HEK293 (cell line): Measurements from ENCODE around the gene ARPC5L.

Source experiments
- CTCF ChIA-PET: fragments of 350-600 bp; formaldehyde crosslinking; extraction: SDS; loops from one replicate; lab custom pipeline; 2021; ENCODE audit warnings: antibody characterized with exemption; lab: Yijun Ruan, JAX
- POLR2A ChIA-PET: fragments of 300-600 bp; formaldehyde crosslinking; extraction: SDS; loops from one replicate; lab custom pipeline; 2020; ENCODE audit warnings: antibody characterized with exemption, inconsistent platforms; lab: Yijun Ruan, JAX
- H3K27ac ChIP-seq: fragments of 200-500 bp; sonication (Bioruptor generic); 2 replicates; pipeline ENCODE4 v1.5.1; 2014; ENCODE audit warnings: low read depth, low read length, control low read depth, inconsistent platforms; ENCODE audit errors: extremely low read depth
- H3K36me3 ChIP-seq, 2 experiments: fragments of 200-500 bp in 1 of 2; sonication (Bioruptor generic) in 1 of 2; 1 replicate in 1 of 2; 2 replicates in 1 of 2; pipeline ENCODE4 v1.5.1; 2014 to 2017; ENCODE audit warnings: inconsistent platforms in 2 of 2, low read length in 2 of 2; ENCODE audit not compliant: control insufficient read depth in 2 of 2, insufficient read depth in 1 of 2
- H3K4me1 ChIP-seq: fragments of 200-500 bp; sonication (Bioruptor generic); 2 replicates; pipeline ENCODE4 v1.5.1; 2014; ENCODE audit warnings: mild to moderate bottlenecking, low read length, inconsistent platforms; ENCODE audit not compliant: control insufficient read depth, insufficient read depth
- H3K4me3 ChIP-seq: 2 replicates; pipeline ENCODE4 v1.5.1; 2011; ENCODE audit warnings: low read depth, mild to moderate bottlenecking, control low read depth, low read length, moderate library complexity
- H3K9me3 ChIP-seq: fragments of 200-500 bp; sonication (Bioruptor generic); 2 replicates; pipeline ENCODE4 v1.5.1; 2014; ENCODE audit warnings: low read depth, low read length, inconsistent platforms; ENCODE audit not compliant: control insufficient read depth, insufficient read depth
- EGR2 ChIP-seq: fragments of 450-650 bp; formaldehyde crosslinking; IDR thresholded peaks from 2 replicates; pipeline ENCODE4 v1.5.1; 2016; ENCODE audit warnings: low read depth, missing biosample characterization, missing genetic modification characterization
- KLF16 ChIP-seq: fragments of 450-650 bp; formaldehyde crosslinking; IDR thresholded peaks from 2 replicates; pipeline ENCODE4 v1.5.1; 2017; ENCODE audit warnings: missing biosample characterization, missing genetic modification characterization
- KLF9 ChIP-seq: fragments of 450-650 bp; formaldehyde crosslinking; IDR thresholded peaks from 2 replicates; pipeline ENCODE4 v1.5.1; 2016; ENCODE audit warnings: missing biosample characterization, missing genetic modification characterization, low read depth
- REPIN1 ChIP-seq: fragments of 450-650 bp; formaldehyde crosslinking; IDR thresholded peaks from 2 replicates; pipeline ENCODE4 v1.5.1; 2017; ENCODE audit warnings: missing biosample characterization, missing genetic modification characterization, low read depth
- SCRT2 ChIP-seq: fragments of 450-650 bp; formaldehyde crosslinking; IDR thresholded peaks from 2 replicates; pipeline ENCODE4 v1.5.1; 2016; ENCODE audit warnings: missing biosample characterization, missing genetic modification characterization
- SETDB1 ChIP-seq: IDR thresholded peaks from one replicate; pipeline ENCODE4 v1.6.1; 2017; ENCODE audit warnings: mild to moderate bottlenecking, low read length, moderate library complexity, mixed read lengths; ENCODE audit not compliant: insufficient read length
- YY2 ChIP-seq: fragments of 450-650 bp; formaldehyde crosslinking; IDR thresholded peaks from 2 replicates; pipeline ENCODE4 v1.5.1; 2016; ENCODE audit warnings: missing biosample characterization, missing genetic modification characterization
- ZBTB6 ChIP-seq: fragments of 450-650 bp; formaldehyde crosslinking; IDR thresholded peaks from 2 replicates; pipeline ENCODE4 v1.5.1; 2017; ENCODE audit warnings: missing biosample characterization, missing genetic modification characterization
- ZEB2 ChIP-seq: fragments of 450-650 bp; formaldehyde crosslinking; IDR thresholded peaks from 2 replicates; pipeline ENCODE4 v1.5.1; 2016; ENCODE audit warnings: missing biosample characterization, missing genetic modification characterization
- ZFHX2 ChIP-seq: fragments of 450-650 bp; formaldehyde crosslinking; conservative IDR thresholded peaks from 2 replicates; pipeline ENCODE4 v1.5.1; 2016; ENCODE audit warnings: missing biosample characterization, missing genetic modification characterization
- ZFP3 ChIP-seq: fragments of 450-650 bp; formaldehyde crosslinking; IDR thresholded peaks from 2 replicates; pipeline ENCODE4 v1.5.1; 2016; ENCODE audit warnings: low read depth, missing biosample characterization, missing genetic modification characterization
- ZNF121 ChIP-seq: fragments of 450-650 bp; formaldehyde crosslinking; IDR thresholded peaks from 2 replicates; pipeline ENCODE4 v1.5.1; 2016; ENCODE audit warnings: missing biosample characterization, missing genetic modification characterization
- ZNF132 ChIP-seq: fragments of 450-650 bp; formaldehyde crosslinking; IDR thresholded peaks from 2 replicates; pipeline ENCODE4 v1.5.1; 2017; ENCODE audit warnings: missing biosample characterization, missing genetic modification characterization, borderline replicate concordance
- ZNF140 ChIP-seq: fragments of 450-650 bp; formaldehyde crosslinking; IDR thresholded peaks from 2 replicates; pipeline ENCODE4 v1.5.1; 2016; ENCODE audit warnings: missing biosample characterization, missing genetic modification characterization
- ZNF302 ChIP-seq: fragments of 450-650 bp; formaldehyde crosslinking; IDR thresholded peaks from 2 replicates; pipeline ENCODE4 v1.5.1; 2016; ENCODE audit warnings: missing biosample characterization, missing genetic modification characterization, low read depth
- ZNF350 ChIP-seq: fragments of 450-650 bp; formaldehyde crosslinking; IDR thresholded peaks from 2 replicates; pipeline ENCODE4 v1.5.0; 2017; ENCODE audit warnings: missing biosample characterization, mild to moderate bottlenecking, missing genetic modification characterization
- ZNF37A ChIP-seq: fragments of 450-650 bp; IDR thresholded peaks from 2 replicates; pipeline ENCODE4 v1.5.1; 2018; ENCODE audit warnings: missing biosample characterization, missing genetic modification characterization
- ZNF416 ChIP-seq: fragments of 450-650 bp; formaldehyde crosslinking; IDR thresholded peaks from 2 replicates; pipeline ENCODE4 v1.5.1; 2016; ENCODE audit warnings: missing biosample characterization, missing genetic modification characterization
- ZNF501 ChIP-seq: fragments of 450-650 bp; formaldehyde crosslinking; IDR thresholded peaks from 2 replicates; pipeline ENCODE4 v1.5.1; 2016; ENCODE audit warnings: missing biosample characterization, missing genetic modification characterization
- ZNF560 ChIP-seq: fragments of 450-650 bp; formaldehyde crosslinking; IDR thresholded peaks from 2 replicates; pipeline ENCODE4 v1.5.1; 2017; ENCODE audit warnings: missing biosample characterization, missing genetic modification characterization, borderline replicate concordance
- ZNF571 ChIP-seq: fragments of 450-650 bp; formaldehyde crosslinking; IDR thresholded peaks from 2 replicates; pipeline ENCODE4 v1.5.0; 2017; ENCODE audit warnings: missing biosample characterization, missing genetic modification characterization
- ZNF610 ChIP-seq: fragments of 450-650 bp; formaldehyde crosslinking; IDR thresholded peaks from 2 replicates; pipeline ENCODE4 v1.5.1; 2016; ENCODE audit warnings: missing biosample characterization, missing genetic modification characterization, borderline replicate concordance
- ZNF639 ChIP-seq: fragments of 450-650 bp; formaldehyde crosslinking; IDR thresholded peaks from 2 replicates; pipeline ENCODE4 v1.5.1; 2016; ENCODE audit warnings: missing biosample characterization, missing genetic modification characterization
- ZNF658 ChIP-seq: fragments of 450-650 bp; formaldehyde crosslinking; IDR thresholded peaks from 2 replicates; pipeline ENCODE4; 2016; ENCODE audit warnings: missing biosample characterization, missing genetic modification characterization
- ZNF677 ChIP-seq: fragments of 450-650 bp; IDR thresholded peaks from 2 replicates; pipeline ENCODE4 v1.5.0; 2018; ENCODE audit warnings: missing biosample characterization, mild to moderate bottlenecking, missing genetic modification characterization, moderate library complexity
- ZNF768 ChIP-seq: fragments of 450-650 bp; formaldehyde crosslinking; IDR thresholded peaks from 2 replicates; pipeline ENCODE4 v1.5.1; 2018; ENCODE audit warnings: missing biosample characterization, mild to moderate bottlenecking, missing genetic modification characterization
- ZNF777 ChIP-seq: fragments of 450-650 bp; formaldehyde crosslinking; IDR thresholded peaks from 2 replicates; pipeline ENCODE4 v1.5.1; 2017; ENCODE audit warnings: missing biosample characterization, missing genetic modification characterization, borderline replicate concordance
- ZNF785 ChIP-seq: fragments of 450-650 bp; formaldehyde crosslinking; IDR thresholded peaks from 2 replicates; pipeline ENCODE4 v1.5.1; 2016; ENCODE audit warnings: missing biosample characterization, missing genetic modification characterization
- ZNF830 ChIP-seq: fragments of 450-650 bp; IDR thresholded peaks from 2 replicates; pipeline ENCODE4 v1.5.0; 2018; ENCODE audit warnings: missing biosample characterization, missing genetic modification characterization, low read depth, mild to moderate bottlenecking, moderate library complexity
- TF ChIP-seq, protein P1 (sequence below): fragments of 450-650 bp; formaldehyde crosslinking; IDR thresholded peaks from 2 replicates; pipeline ENCODE4 v1.5.1; 2017; ENCODE audit warnings: missing biosample characterization, missing genetic modification characterization
- TF ChIP-seq, protein P2 (sequence below): fragments of 450-650 bp; formaldehyde crosslinking; IDR thresholded peaks from 2 replicates; pipeline ENCODE4 v1.5.1; 2016; ENCODE audit warnings: missing biosample characterization, missing genetic modification characterization

ARPC5L gene

DNA sequence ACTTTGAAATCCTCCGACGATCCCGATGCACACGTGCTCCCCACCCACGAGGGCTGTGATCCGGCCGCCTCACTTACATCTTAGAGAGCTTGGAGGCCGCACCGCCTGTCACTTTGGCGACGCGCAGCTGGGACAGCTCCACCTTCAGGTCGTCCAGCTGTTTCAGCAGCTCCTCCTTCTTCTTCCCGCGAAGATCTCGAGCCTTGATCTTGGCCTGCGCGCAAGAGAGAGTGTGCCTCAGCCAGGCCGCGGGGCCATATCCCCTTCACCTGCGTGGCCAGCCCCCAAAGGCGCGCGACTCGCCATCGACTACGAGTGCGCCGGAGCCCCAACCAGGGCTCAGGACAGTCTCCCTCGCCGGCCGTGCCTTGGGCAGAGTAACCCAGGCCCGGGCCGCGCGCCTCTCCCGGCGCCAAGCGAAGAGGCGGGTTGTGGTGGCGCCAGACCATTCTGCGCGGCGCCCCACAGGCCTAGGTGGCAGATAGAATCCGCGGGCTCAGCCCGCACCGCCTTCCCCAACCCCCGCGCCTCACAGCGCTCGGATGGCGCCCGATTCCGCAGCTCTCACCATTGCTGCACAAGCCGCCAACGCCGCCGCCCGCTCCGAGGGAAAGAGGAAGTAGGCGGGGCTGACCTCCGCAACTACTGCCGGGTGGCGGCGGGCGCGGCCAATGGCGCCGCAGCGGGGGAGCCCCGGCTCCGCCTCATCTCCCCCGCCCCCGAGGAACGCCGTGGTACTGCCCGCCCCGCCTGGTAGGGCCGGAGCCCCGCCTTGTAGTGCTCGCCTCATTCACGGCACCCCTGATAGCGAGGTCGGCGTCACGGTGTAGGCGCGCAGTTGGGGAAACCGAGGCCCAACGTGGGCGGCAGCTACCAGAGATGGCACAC, at the start of gene ARPC5L, which contains the start of gene RPL35:
TSS of gene ARPC5L (plus strand) at position 789 of the 888 bp plus-strand sequence. CDS start 7,161 bp downstream, outside the sequence.
TSS of gene RPL35 (minus strand) at position 616 of the 888 bp plus-strand sequence. CDS start at position 571, 45 bp downstream.
- POLR2A ChIA-PET: interaction anchor here (0.6 to 3.0 kb wide), 26 partner anchors 7 to 612 kb away, joined by 3 to 46 read pairs (median 4); partner anchors contain the start of genes HSPA5, NR6A1, OLFML2A and RABEPK
- peak within 1 kb of the TSS; percentile 100 for H3K27ac ChIP-seq
- TF ChIP-seq ZNF121: no peak
- TF ChIP-seq ZNF302 (tag by site-specific recombination): no peak
- no peak for TF ChIP-seq ZNF560 (tag by site-specific recombination)
- peak; percentile 43; the same call in 1 of the 2 replicates for TF ChIP-seq YY2
- TF ChIP-seq, protein P1, sequence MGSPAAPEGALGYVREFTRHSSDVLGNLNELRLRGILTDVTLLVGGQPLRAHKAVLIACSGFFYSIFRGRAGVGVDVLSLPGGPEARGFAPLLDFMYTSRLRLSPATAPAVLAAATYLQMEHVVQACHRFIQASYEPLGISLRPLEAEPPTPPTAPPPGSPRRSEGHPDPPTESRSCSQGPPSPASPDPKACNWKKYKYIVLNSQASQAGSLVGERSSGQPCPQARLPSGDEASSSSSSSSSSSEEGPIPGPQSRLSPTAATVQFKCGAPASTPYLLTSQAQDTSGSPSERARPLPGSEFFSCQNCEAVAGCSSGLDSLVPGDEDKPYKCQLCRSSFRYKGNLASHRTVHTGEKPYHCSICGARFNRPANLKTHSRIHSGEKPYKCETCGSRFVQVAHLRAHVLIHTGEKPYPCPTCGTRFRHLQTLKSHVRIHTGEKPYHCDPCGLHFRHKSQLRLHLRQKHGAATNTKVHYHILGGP (tag by site-specific recombination): no peak
- TF ChIP-seq SCRT2 (tag by site-specific recombination): no peak
- no peak for TF ChIP-seq ZNF132 (tag by site-specific recombination)
- TF ChIP-seq ZNF501 (tag by site-specific recombination): 0 out of 2 replicates have a peak, but pooled peaks have one; percentile 65
- TF ChIP-seq ZNF830 (tag by site-specific recombination): no peak
- peak; percentile 73 for TF ChIP-seq EGR2 (tag by site-specific recombination)
- no peak for TF ChIP-seq ZNF777 (tag by site-specific recombination)
- TF ChIP-seq ZNF37A (tag by site-specific recombination): no peak
- TF ChIP-seq KLF16 (tag by site-specific recombination): 0 out of 2 replicates have a peak, but pooled peaks have one; percentile 37
- TF ChIP-seq ZFP3 (tag by site-specific recombination): no peak
- no peak for TF ChIP-seq REPIN1 (tag by site-specific recombination)
- TF ChIP-seq ZEB2 (tag by site-specific recombination): peak; percentile 94; the same call in 1 of the 2 replicates
- TF ChIP-seq ZBTB6 (tag by site-specific recombination): peak; percentile 6; the same call in 1 of the 2 replicates
- TF ChIP-seq SETDB1: no peak
- no peak for TF ChIP-seq ZNF350 (tag by site-specific recombination)
- TF ChIP-seq, protein P2, sequence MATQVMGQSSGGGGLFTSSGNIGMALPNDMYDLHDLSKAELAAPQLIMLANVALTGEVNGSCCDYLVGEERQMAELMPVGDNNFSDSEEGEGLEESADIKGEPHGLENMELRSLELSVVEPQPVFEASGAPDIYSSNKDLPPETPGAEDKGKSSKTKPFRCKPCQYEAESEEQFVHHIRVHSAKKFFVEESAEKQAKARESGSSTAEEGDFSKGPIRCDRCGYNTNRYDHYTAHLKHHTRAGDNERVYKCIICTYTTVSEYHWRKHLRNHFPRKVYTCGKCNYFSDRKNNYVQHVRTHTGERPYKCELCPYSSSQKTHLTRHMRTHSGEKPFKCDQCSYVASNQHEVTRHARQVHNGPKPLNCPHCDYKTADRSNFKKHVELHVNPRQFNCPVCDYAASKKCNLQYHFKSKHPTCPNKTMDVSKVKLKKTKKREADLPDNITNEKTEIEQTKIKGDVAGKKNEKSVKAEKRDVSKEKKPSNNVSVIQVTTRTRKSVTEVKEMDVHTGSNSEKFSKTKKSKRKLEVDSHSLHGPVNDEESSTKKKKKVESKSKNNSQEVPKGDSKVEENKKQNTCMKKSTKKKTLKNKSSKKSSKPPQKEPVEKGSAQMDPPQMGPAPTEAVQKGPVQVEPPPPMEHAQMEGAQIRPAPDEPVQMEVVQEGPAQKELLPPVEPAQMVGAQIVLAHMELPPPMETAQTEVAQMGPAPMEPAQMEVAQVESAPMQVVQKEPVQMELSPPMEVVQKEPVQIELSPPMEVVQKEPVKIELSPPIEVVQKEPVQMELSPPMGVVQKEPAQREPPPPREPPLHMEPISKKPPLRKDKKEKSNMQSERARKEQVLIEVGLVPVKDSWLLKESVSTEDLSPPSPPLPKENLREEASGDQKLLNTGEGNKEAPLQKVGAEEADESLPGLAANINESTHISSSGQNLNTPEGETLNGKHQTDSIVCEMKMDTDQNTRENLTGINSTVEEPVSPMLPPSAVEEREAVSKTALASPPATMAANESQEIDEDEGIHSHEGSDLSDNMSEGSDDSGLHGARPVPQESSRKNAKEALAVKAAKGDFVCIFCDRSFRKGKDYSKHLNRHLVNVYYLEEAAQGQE: no peak
- TF ChIP-seq ZNF140 (tag by site-specific recombination): no peak
- TF ChIP-seq KLF9: peak; percentile 71
- TF ChIP-seq ZNF610 (tag by site-specific recombination): 0 out of 2 replicates have a peak, but pooled peaks have one; percentile 16
- TF ChIP-seq ZNF658 (tag by site-specific recombination): no peak
- no peak for TF ChIP-seq ZNF768
- peak; percentile 79 for TF ChIP-seq ZNF639 (tag by site-specific recombination)
- no peak for TF ChIP-seq ZNF416 (tag by site-specific recombination)
- TF ChIP-seq ZNF677 (tag by site-specific recombination): no peak
- 0 out of 2 replicates have a peak, but pooled peaks have one; percentile 62 for TF ChIP-seq ZNF785 (tag by site-specific recombination)
- peak; percentile 68 for TF ChIP-seq ZFHX2 (tag by site-specific recombination)
- TF ChIP-seq ZNF571 (tag by site-specific recombination): no peak

More for the DNA sequence above, at the start of gene ARPC5L, which contains the start of gene RPL35:
- Histone ChIP-seq H3K4me3 (peak within 1 kb of the TSS; percentile 86), H3K9me3 (no peaks in the 10 kb centered on the region), H3K36me3 (peaks cover 4 to 49% of the 10 kb centered on the region in 2 experiments; a peak in 2 of 3 replicates), H3K4me1 (no peaks in the 10 kb centered on the region)
- CTCF ChIA-PET: interaction anchor here (0.6 to 3.6 kb wide), 10 partner anchors 9 to 523 kb away, joined by 3 to 24 read pairs (median 4); partner anchors contain the start of genes NR6A1, OLFML2A and WDR38
